Progenitor cell of endocrine pancreas (in vitro differentiated cells): ENCODE results near the gene PDC. TPM values are rescaled to one million over a fixed set of nuclear protein-coding genes. Genes with fewer than 3 reads are reported as not detected.

Experiments used
- DNase-seq: peaks from one replicate; pipeline ENCODE4 v3.0.0; 2021; ENCODE audit warnings: low spot score; ENCODE audit not compliant: unreplicated experiment
- H3K27ac Mint-ChIP-seq: 2 replicates; pipeline ENCODE4 v1.8.0; 2021; ENCODE audit warnings: mild to moderate bottlenecking, moderate library complexity, mixed read lengths
- H3K27me3 Mint-ChIP-seq: 2 replicates; pipeline ENCODE4 v1.8.0; 2021; ENCODE audit warnings: mixed read lengths
- H3K36me3 Mint-ChIP-seq: 2 replicates; pipeline ENCODE4 v1.8.0; 2022; ENCODE audit warnings: mixed read lengths; ENCODE audit not compliant: insufficient read depth
- H3K4me1 Mint-ChIP-seq: 2 replicates; pipeline ENCODE4 v1.8.0; 2021; ENCODE audit warnings: low read depth, mixed read lengths
- H3K4me3 Mint-ChIP-seq: 2 replicates; pipeline ENCODE4 v1.8.0; 2021; ENCODE audit warnings: low read depth, mild to moderate bottlenecking, moderate library complexity, mixed read lengths
- H3K9me3 Mint-ChIP-seq: 2 replicates; pipeline ENCODE4 v1.8.0; 2021; ENCODE audit warnings: low read depth, mixed read lengths
- CTCF ChIP-seq: fragments of 200-600 bp; sonication (generic); IDR thresholded peaks from one replicate; pipeline ENCODE4 v1.5.0; 2021; ENCODE audit warnings: antibody characterized with exemption, mild to moderate bottlenecking; ENCODE audit not compliant: unreplicated experiment
- total RNA-seq: library from RNA; stranded (reverse); gene quantifications from 2 replicates; pipeline ENCODE4 v1.2.1, GENCODE V29; 2021

Gene PDC
- total RNA-seq, 1 donor from 2014 or later, result not detected

- DNase-seq, result no peak
- no peaks in the 10 kb centered on the region for H3K4me1 Mint-ChIP-seq
- no peaks in the 10 kb centered on the region for H3K27me3 Mint-ChIP-seq
- H3K9me3 Mint-ChIP-seq, result no peaks in the 10 kb centered on the region
- H3K4me3 Mint-ChIP-seq, result no peak overlapping the region
- no peak for TF ChIP-seq CTCF
- no peaks in the 10 kb centered on the region for H3K36me3 Mint-ChIP-seq
- no peak overlapping the region for H3K27ac Mint-ChIP-seq
These were observed 4.1 kb downstream of the PDC start for GRCh38 chr1:186456729-186457255.

DNA sequence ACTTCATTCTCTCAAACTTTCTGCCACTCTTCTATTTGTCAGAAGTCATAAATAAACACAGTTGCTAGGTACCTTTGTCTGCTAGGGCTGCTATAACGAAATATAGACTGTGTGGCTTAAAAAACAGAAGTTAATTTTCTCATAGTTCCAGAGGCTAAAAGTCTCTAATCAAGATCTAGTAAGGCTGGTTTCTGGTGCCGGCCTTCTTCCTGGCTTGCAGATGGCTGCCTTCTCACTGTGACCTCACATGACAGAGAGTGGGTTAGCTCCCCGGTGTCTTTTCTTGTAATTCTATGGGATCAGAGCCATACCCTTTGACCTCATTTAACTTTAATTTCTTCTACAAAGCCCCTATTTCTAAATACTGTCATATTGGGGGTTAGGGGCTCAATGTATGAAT, 5.9 kb downstream of the PDC start:
- no peak for DNase-seq
- H3K4me1 Mint-ChIP-seq, result no peaks in the 10 kb centered on the region
- H3K4me3 Mint-ChIP-seq, result no peak overlapping the region
- no peaks in the 10 kb centered on the region for H3K9me3 Mint-ChIP-seq
- H3K36me3 Mint-ChIP-seq, result no peaks in the 10 kb centered on the region
- H3K27me3 Mint-ChIP-seq, result no peaks in the 10 kb centered on the region
- H3K27ac Mint-ChIP-seq, result no peak overlapping the region
- no peak for TF ChIP-seq CTCF

GRCh38 chr1:186446152-186446551, 14.8 kb downstream of the PDC start:
- H3K4me3 Mint-ChIP-seq, result no peak overlapping the region
- H3K4me1 Mint-ChIP-seq, result no peaks in the 10 kb centered on the region
- no peaks in the 10 kb centered on the region for H3K27me3 Mint-ChIP-seq

GRCh38 chr1:186443638-186444037, 17.3 kb downstream of the PDC start:
- TF ChIP-seq CTCF, result no peak
- H3K9me3 Mint-ChIP-seq, result no peaks in the 10 kb centered on the region
- H3K27ac Mint-ChIP-seq, result no peak overlapping the region
- H3K4me3 Mint-ChIP-seq, result no peak overlapping the region
- H3K27me3 Mint-ChIP-seq, result peaks cover under 1% of the 10 kb centered on the region
- no peaks in the 10 kb centered on the region for H3K36me3 Mint-ChIP-seq
- DNase-seq, result no peak
- peaks cover 5% of the 10 kb centered on the region for H3K4me1 Mint-ChIP-seq

More at GRCh38 chr1:186446152-186446551, 14.8 kb downstream of the PDC start:
- Mint-ChIP-seq H3K9me3 (no peaks in the 10 kb centered on the region), H3K27ac (no peak overlapping the region), H3K36me3 (no peaks in the 10 kb centered on the region)
- no peak for TF ChIP-seq CTCF
- DNase-seq, result no peak

- TF ChIP-seq CTCF, result no peak
- Mint-ChIP-seq H3K27ac (no peak overlapping the region), H3K9me3 (no peaks in the 10 kb centered on the region), H3K27me3 (peaks cover 4% of the 10 kb centered on the region), H3K36me3 (no peaks in the 10 kb centered on the region), H3K4me3 (no peak overlapping the region), H3K4me1 (peaks cover 5% of the 10 kb centered on the region)
- DNase-seq, result no peak
These were observed 18.1 kb downstream of the PDC start for GRCh38 chr1:186442651-186443375.
